Left cardiac atrium (tissue), 4 donors: ENCODE data around the gene HERC4. TPM values are rescaled to one million over a fixed set of nuclear protein-coding genes. Genes with fewer than 3 reads are reported as not detected.

Experiments
- ATAC-seq, 2 donors: fragments of 200-7000 bp; cut with Tn5 transposase; one replicate each; pipeline ENCODE4 v1.9.1; 2020; ENCODE audit warnings: mild to moderate bottlenecking in 2 of 2, moderate library complexity in 2 of 2
- DNase-seq: peaks from one replicate; pipeline ENCODE4 v3.0.0-alpha.2; 2020
- intact Hi-C, 2 donors: fragments of 100-400 bp; cut with DNase I; formaldehyde crosslinking; loops; one replicate each; pipeline versions ENCODE4 v1.14.1 to v1.15.1; 2022 to 2023
- long read RNA-seq: library from polyadenylated mRNA; unstranded; transcript quantifications from one replicate; pipeline ENCODE4 v2.0.0, GENCODE V29; 2021
- total RNA-seq, 2 donors: library from RNA; stranded (reverse); fragmentation: NEBNext Ultra II Directional; extraction: Animal tissue kit (Norgen Biotek cat#: 25700); gene quantifications; one replicate each; pipeline ENCODE4 v1.2.1, GENCODE V29; 2021
- donor health status: DM: no; HTN: yes; CAD: no.
- donor health status: DM: no; HTN: yes; CAD: no; lungs with severe emphysema.
- donor health status: DM: yes; HTN: yes; CAD: no.
- donor health status: Dilated cardiomyopathy.

Gene HERC4
- 10 to 100 TPM; 31.9 to 34.7 TPM for total RNA-seq
- long read RNA-seq, transcript HERC4-202 (25 exons, 3,905 nt): major isoform, 15 of 24 reads
- long read RNA-seq, partial matches to known transcripts: 3 of 24 reads
- long read RNA-seq, other reads (novel, unspliced or antisense): 5 of 24 reads

GRCh38 chr10:68074775-68075549 lies at the start of gene HERC4:
Gene HERC4 (minus strand): TSS chr10:68075283. CDS start chr10:68073108, 2,175 bp downstream.
- intact Hi-C loops: loop anchor here in 1 of 2 donors (10.0 kb wide), 1 partner anchor 260 kb away; the partner anchor contains the start of genes HNRNPH3 and PBLD
- DNase-seq (peak; percentile 95), ATAC-seq (peak; percentile 99)

- DNase-seq (no peak), ATAC-seq (peak in 1 of 2 donors; percentile 40)
- intact Hi-C loops: no loop called here
Measured at GRCh38 chr10:68124718-68125117, 49.6 kb upstream of the HERC4 start.

GRCh38 chr10:68121852-68122251 lies 46.8 kb upstream of the HERC4 start:
- ATAC-seq: peak in 1 of 2 donors; percentile 47

GRCh38 chr10:68121020-68121743 lies 46.1 kb upstream of the HERC4 start:
- ATAC-seq (no peak), DNase-seq (no peak)
- intact Hi-C loops: no loop called here

More at GRCh38 chr10:68121852-68122251, 46.8 kb upstream of the HERC4 start:
- no peak for DNase-seq
- intact Hi-C loops: no loop called here

GRCh38 chr10:68118657-68119056 lies 43.6 kb upstream of the HERC4 start:
- ATAC-seq (no peak), DNase-seq (no peak)
- intact Hi-C loops: no loop called here

- intact Hi-C loops: no loop called here
Measured at GRCh38 chr10:68112837-68113236, 37.8 kb upstream of the HERC4 start.

GRCh38 chr10:68111584-68111983 lies 36.5 kb upstream of the HERC4 start:
- DNase-seq (no peak), ATAC-seq (peak in 1 of 2 donors; percentile 75)
- intact Hi-C loops: no loop called here

More at GRCh38 chr10:68112837-68113236, 37.8 kb upstream of the HERC4 start:
- no peak for ATAC-seq
- no peak for DNase-seq

GRCh38 chr10:68110027-68110426 lies 34.9 kb upstream of the HERC4 start:
- DNase-seq (no peak), ATAC-seq (peak; percentile 48 to 56)
- intact Hi-C loops: no loop called here

- DNase-seq (no peak), ATAC-seq (peak; percentile 90)
- intact Hi-C loops: no loop called here
Measured at GRCh38 chr10:68109331-68109730, 34.2 kb upstream of the HERC4 start, which contains the start of gene MYPN. Gene MYPN (plus strand): TSS chr10:68109488. CDS start chr10:68121439, 11,951 bp downstream.

GRCh38 chr10:68108653-68109052 lies 33.6 kb upstream of the HERC4 start:
- DNase-seq (no peak), ATAC-seq (no peak)
- intact Hi-C loops: no loop called here

GRCh38 chr10:68108051-68108450 lies 33.0 kb upstream of the HERC4 start:
- ATAC-seq (no peak), DNase-seq (no peak)
- intact Hi-C loops: no loop called here

- DNase-seq (no peak), ATAC-seq (no peak)
- intact Hi-C loops: no loop called here
Measured at GRCh38 chr10:68107651-68108050, 32.6 kb upstream of the HERC4 start.

GRCh38 chr10:68106656-68107055 lies 31.6 kb upstream of the HERC4 start:
- ATAC-seq (no peak), DNase-seq (no peak)
- intact Hi-C loops: no loop called here

GRCh38 chr10:68105820-68106219 lies 30.7 kb upstream of the HERC4 start:
- intact Hi-C loops: no loop called here
- DNase-seq: no peak
- ATAC-seq: no peak

GRCh38 chr10:68103901-68104300 lies 28.8 kb upstream of the HERC4 start:
- no peak for ATAC-seq
- DNase-seq: no peak
- intact Hi-C loops: no loop called here

GRCh38 chr10:68103261-68103878 lies 28.3 kb upstream of the HERC4 start:
- intact Hi-C loops: no loop called here
- ATAC-seq (no peak), DNase-seq (no peak)

- DNase-seq: no peak
- intact Hi-C loops: no loop called here
- ATAC-seq: no peak
Measured at GRCh38 chr10:68101066-68101465, 26.0 kb upstream of the HERC4 start.

GRCh38 chr10:68099736-68100135 lies 24.7 kb upstream of the HERC4 start:
- ATAC-seq (no peak), DNase-seq (no peak)
- intact Hi-C loops: no loop called here

GRCh38 chr10:68096913-68097516 lies 21.9 kb upstream of the HERC4 start:
- intact Hi-C loops: no loop called here
- ATAC-seq (peak; percentile 68 to 96), DNase-seq (peak; percentile 37)
